GM19025 (cell line): Measurements from ENCODE around the gene MAP7D2.

Experiments used
- ATAC-seq: cut with Tn5 transposase; IDR thresholded peaks from one replicate; pipeline ENCODE4 v1.9.1; 2021; ENCODE audit warnings: mild to moderate bottlenecking, low read depth, moderate library complexity; ENCODE audit not compliant: unreplicated experiment

MAP7D2 gene

GRCh38 chrX:20118065-20118824 is 1.5 kb upstream of the MAP7D2 start:
- no peak for ATAC-seq

- ATAC-seq: no peak
Measured at GRCh38 chrX:20116087-20116576, 575 bp downstream of the MAP7D2 start.

- no peak for ATAC-seq
Measured at GRCh38 chrX:20112022-20112774, 4.5 kb downstream of the MAP7D2 start.

GRCh38 chrX:20111271-20111670 is 5.4 kb downstream of the MAP7D2 start:
- ATAC-seq: no peak

- no peak for ATAC-seq
Measured at GRCh38 chrX:20101934-20102581, 14.6 kb downstream of the MAP7D2 start.

- no peak for ATAC-seq
Measured at GRCh38 chrX:20091499-20091898, 25.2 kb downstream of the MAP7D2 start.

GRCh38 chrX:20089845-20090244 is 26.9 kb downstream of the MAP7D2 start:
- ATAC-seq: no peak

- ATAC-seq: no peak
Measured at GRCh38 chrX:20080277-20080676, 36.4 kb downstream of the MAP7D2 start.

GRCh38 chrX:20071511-20072079 is 45.1 kb downstream of the MAP7D2 start:
- ATAC-seq: no peak

- ATAC-seq: no peak
Measured at GRCh38 chrX:20067709-20068561, 48.8 kb downstream of the MAP7D2 start.

GRCh38 chrX:20066968-20067708 is 49.6 kb downstream of the MAP7D2 start:
- peak; percentile 60 for ATAC-seq

GRCh38 chrX:20063716-20064351 is 52.9 kb downstream of the MAP7D2 start:
- no peak for ATAC-seq

GRCh38 chrX:20063153-20063552 is 53.6 kb downstream of the MAP7D2 start:
- no peak for ATAC-seq

GRCh38 chrX:20061855-20062254 is 54.9 kb downstream of the MAP7D2 start:
- no peak for ATAC-seq

- ATAC-seq: peak; percentile 75
Measured at GRCh38 chrX:20060961-20061748, 55.6 kb downstream of the MAP7D2 start.

GRCh38 chrX:20059467-20060128 is 57.1 kb downstream of the MAP7D2 start:
- no peak for ATAC-seq

GRCh38 chrX:20057479-20057878 is 59.2 kb downstream of the MAP7D2 start:
- no peak for ATAC-seq

GRCh38 chrX:20056704-20057103 is 60.0 kb downstream of the MAP7D2 start:
- peak; percentile 56 for ATAC-seq
